Ovary (tissue), 9 donors: ENCODE measurements around the gene ARHGEF5. TPM values are rescaled to one million over a fixed set of nuclear protein-coding genes. Genes with fewer than 3 reads are reported as not detected.

Experiments used
- DNase-seq, 5 donors: peaks; one replicate each; pipeline ENCODE4 v3.0.0-alpha.2; 2019 to 2020
- H3K27ac ChIP-seq, 2 donors: fragments of 200-600 bp; one replicate each; pipeline versions ENCODE4 v1.5.1 to v1.8.0; 2019 to 2022
- H3K27me3 ChIP-seq: fragments of 200-600 bp; one replicate; pipeline ENCODE4 v1.8.0; 2022
- H3K36me3 ChIP-seq: fragments of 200-600 bp; sonication (generic); one replicate; pipeline ENCODE4 v1.5.1; 2019
- H3K4me1 ChIP-seq: one replicate; pipeline ENCODE4 v1.8.1; 2013; ENCODE audit warnings: mild to moderate bottlenecking, moderate library complexity; ENCODE audit not compliant: insufficient read depth
- H3K4me3 ChIP-seq: fragments of 200-600 bp; sonication (generic); one replicate; pipeline ENCODE4 v1.5.1; 2017
- H3K9me3 ChIP-seq, 2 donors: fragments of 200-600 bp in 1 of 2; sonication (generic) in 1 of 2; one replicate each; pipeline versions ENCODE4 v1.5.1 to v1.8.1; 2013 to 2019; ENCODE audit warnings: mild to moderate bottlenecking in 1 of 2, moderate library complexity in 1 of 2
- EP300 ChIP-seq: sonication (generic); formaldehyde crosslinking; IDR thresholded peaks from one replicate; pipeline ENCODE4 v1.6.1; 2017; ENCODE audit warnings: antibody characterized with exemption
- POLR2A ChIP-seq: fragments of 450-650 bp; IDR thresholded peaks from one replicate; pipeline ENCODE4 v1.6.1; 2017; ENCODE audit warnings: antibody characterized with exemption, mild to moderate bottlenecking, moderate library complexity
- WGBS, 3 donors: extraction: QIAGEN DNeasy Blood & Tissue Kit in 1 of 3; methylation state at CpG; one replicate each; pipeline versions ENCODE4 v1.1.5 to v1.1.7; 2013 to 2017; 5-methylcytosine and 5-hydroxymethylcytosine counted together
- intact Hi-C, 4 donors: fragments of 100-400 bp; cut with DNase I; formaldehyde crosslinking; loops; one replicate each; pipeline versions ENCODE4 v1.11.0 to v1.15.1; 2022 to 2023
- polyA plus RNA-seq, 2 donors: library from polyadenylated mRNA; stranded (reverse); fragments of 200-250 nt in 1 of 2; fragments of 350-450 nt in 1 of 2; fragmentation: Illumina TruSeq in 1 of 2; extraction: RNeasy Lipid Tissue Mini Kit (QIAGEN cat#74804) in 1 of 2; gene quantifications; one replicate each; pipeline ENCODE4 v1.2.3, GENCODE V29; 2013 to 2014
- total RNA-seq, 7 donors: library from RNA; depleted of rRNA in 2 of 7; stranded (reverse); fragments of >200 nt in 2 of 7; fragmentation: NEBNext Ultra II Directional in 3 of 7; extraction: Animal tissue kit (Norgen Biotek cat#: 25700) in 3 of 7; gene quantifications; one replicate each; pipeline versions ENCODE4 v1.1.0 to v1.2.4, GENCODE V29; 2016 to 2023
- TF ChIP-seq, protein P1 (sequence below), 3 donors: fragments of 450-650 bp in 2 of 3; fragments of 200-600 bp in 1 of 3; IDR thresholded peaks; one replicate each; pipeline versions ENCODE4 v1.5.1 to v1.8.0; 2016 to 2022; ENCODE audit warnings: antibody characterized with exemption in 3 of 3, mild to moderate bottlenecking in 1 of 3
- donor health status: DM: no; HTN: no; CAD: no; lungs with moderate emphysema.
- donor health status: DM: no; HTN: no; CAD: no.
- donor health status: Bipolar disorder and iron deficiency.
- donor health status: DM: yes; HTN: yes; CAD: no.
- donor health status: DM: no; HTN: no; CAD: no.
- donor health status: DM: yes; HTN: yes; CAD: no.

The ARHGEF5 gene
- total and polyA plus RNA-seq, 9 donors: 4.0 to 36.5 (median 10.4) TPM

DNA sequence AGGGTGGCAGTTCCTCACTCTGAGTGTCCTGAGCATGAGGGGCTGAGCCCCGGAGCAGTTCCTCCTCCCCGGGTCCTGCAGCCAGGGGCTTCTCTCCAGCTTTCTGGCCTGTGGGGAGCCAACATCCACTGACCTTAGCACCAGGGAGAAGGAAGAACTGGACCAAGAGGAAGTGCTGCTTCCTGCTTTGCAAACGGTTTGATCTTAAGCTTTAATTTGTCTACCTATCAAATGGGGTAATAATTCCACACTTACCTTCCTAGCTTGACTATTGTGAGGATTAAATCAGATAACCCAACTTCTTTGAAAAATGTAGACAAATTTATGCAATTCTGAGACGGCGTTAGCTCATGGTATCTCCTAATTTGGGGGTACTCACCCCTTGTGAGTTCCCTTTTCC lies 46.3 kb downstream of the ARHGEF5 start:
- Histone ChIP-seq H3K9me3 (no peaks in the 10 kb centered on the region), H3K4me1 (peaks cover 1% of the 10 kb centered on the region), H3K27me3 (no peaks in the 10 kb centered on the region), H3K36me3 (no peaks in the 10 kb centered on the region), H3K4me3 (no peak overlapping the region), H3K27ac (no peak overlapping the region)
- no peak for TF ChIP-seq POLR2A
- TF ChIP-seq, protein P1, sequence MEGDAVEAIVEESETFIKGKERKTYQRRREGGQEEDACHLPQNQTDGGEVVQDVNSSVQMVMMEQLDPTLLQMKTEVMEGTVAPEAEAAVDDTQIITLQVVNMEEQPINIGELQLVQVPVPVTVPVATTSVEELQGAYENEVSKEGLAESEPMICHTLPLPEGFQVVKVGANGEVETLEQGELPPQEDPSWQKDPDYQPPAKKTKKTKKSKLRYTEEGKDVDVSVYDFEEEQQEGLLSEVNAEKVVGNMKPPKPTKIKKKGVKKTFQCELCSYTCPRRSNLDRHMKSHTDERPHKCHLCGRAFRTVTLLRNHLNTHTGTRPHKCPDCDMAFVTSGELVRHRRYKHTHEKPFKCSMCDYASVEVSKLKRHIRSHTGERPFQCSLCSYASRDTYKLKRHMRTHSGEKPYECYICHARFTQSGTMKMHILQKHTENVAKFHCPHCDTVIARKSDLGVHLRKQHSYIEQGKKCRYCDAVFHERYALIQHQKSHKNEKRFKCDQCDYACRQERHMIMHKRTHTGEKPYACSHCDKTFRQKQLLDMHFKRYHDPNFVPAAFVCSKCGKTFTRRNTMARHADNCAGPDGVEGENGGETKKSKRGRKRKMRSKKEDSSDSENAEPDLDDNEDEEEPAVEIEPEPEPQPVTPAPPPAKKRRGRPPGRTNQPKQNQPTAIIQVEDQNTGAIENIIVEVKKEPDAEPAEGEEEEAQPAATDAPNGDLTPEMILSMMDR (IDR thresholded peaks at IDR 0.05): no peak
- TF ChIP-seq EP300: no peak
- WGBS, 3 donors: 74 to 83% (median 78%) methylated on average over 5 of the region's 5 CpGs
- no peak for DNase-seq
- intact Hi-C loops: no loop called here

DNA sequence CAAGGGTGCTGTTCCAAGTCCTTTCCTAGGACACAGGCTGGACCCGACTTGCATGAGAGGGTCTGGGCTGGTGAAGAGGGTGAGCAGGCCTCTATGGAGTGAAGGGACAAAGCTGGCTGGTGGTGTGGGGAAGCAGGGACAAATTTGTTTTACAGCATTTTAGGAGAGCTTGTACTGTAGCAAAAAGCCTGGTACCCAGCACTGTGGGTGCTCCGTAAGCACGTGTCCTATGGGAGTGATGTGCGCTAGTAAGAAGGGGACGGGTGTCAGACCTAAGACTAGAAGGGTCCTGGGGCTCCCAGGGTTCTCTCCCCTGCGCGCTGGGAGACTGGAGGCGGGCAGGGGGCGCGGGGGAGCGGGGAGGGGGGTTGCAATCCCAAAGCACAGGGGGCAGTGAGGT lies 47.9 kb downstream of the ARHGEF5 start:
- TF ChIP-seq EP300 (no peak), POLR2A (no peak)
- TF ChIP-seq, protein P1 (IDR thresholded peaks at IDR 0.05): no peak
- 91 to 92% (median 91%) methylated on average over 9 to 11 of the region's 11 CpGs for WGBS, 3 donors
- DNase-seq: no peak

DNA sequence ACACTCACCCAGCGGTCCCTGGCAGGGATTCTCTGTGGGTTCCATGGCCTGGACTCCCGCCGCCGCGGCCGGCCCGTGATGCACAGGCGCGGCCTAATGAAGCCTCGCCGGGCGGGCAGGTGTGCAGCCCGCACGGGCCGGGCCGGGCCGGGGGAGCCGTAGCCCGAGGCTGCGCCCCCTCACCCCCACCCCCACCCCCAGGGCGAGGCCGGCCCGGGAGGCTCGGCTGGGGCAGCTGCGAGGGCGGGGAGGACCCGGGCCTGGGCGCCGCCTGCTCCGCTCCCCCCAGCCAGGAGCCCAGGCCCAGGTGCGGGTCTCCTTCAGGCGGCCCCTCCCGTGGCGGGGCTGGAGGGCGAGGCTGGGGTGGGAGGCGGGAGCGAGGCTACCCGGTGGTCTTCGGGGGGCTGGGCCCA lies 48.5 kb downstream of the ARHGEF5 start, which contains the start of gene NOBOX:
Gene NOBOX (minus strand): TSS at position 45 of the 413 bp plus-strand sequence.
- Histone ChIP-seq H3K9me3 (no peaks in the 10 kb centered on the region), H3K36me3 (no peaks in the 10 kb centered on the region), H3K27me3 (no peaks in the 10 kb centered on the region), H3K27ac (no peak within 1 kb of the TSS), H3K4me1 (peaks cover 1% of the 10 kb centered on the region), H3K4me3 (no peak within 1 kb of the TSS)
- TF ChIP-seq EP300 (no peak), POLR2A (no peak)
- TF ChIP-seq, protein P1 (IDR thresholded peaks at IDR 0.05): no peak
- intact Hi-C loops: no loop called here
- DNase-seq: no peak
- 92 to 98% (median 93%) methylated on average over 18 to 39 of the region's 39 CpGs for WGBS, 3 donors

More for the DNA sequence above, 47.9 kb downstream of the ARHGEF5 start:
- intact Hi-C loops: no loop called here
- Histone ChIP-seq H3K9me3 (no peaks in the 10 kb centered on the region), H3K4me3 (no peak overlapping the region), H3K36me3 (no peaks in the 10 kb centered on the region), H3K4me1 (peaks cover 1% of the 10 kb centered on the region), H3K27ac (no peak overlapping the region), H3K27me3 (no peaks in the 10 kb centered on the region)

DNA sequence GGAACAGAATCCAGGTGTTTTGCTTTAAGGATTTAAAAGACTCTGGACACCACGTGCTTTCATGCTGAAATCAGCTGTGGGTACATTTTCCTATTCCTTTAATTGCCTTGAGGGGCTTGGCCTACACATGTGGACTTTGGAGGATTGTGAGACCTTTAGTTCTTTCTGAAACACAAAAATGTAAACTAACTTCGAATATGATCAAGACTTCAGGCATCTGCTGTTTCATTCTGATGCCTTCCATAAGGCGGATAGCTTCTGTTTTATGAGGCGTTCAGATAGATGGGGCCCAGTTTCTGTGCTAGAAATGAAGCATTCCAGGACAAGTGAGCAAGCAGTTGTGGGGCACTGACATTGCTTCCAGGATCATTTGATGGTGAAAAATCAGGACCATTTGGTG lies 49.7 kb downstream of the ARHGEF5 start:
- no peak overlapping the region for H3K4me3 ChIP-seq
- WGBS, 3 donors: 15 to 30% (median 18%) methylated on average over 4 of the region's 4 CpGs
- no peaks in the 10 kb centered on the region for H3K9me3 ChIP-seq
- H3K27ac ChIP-seq: no peak overlapping the region
- no peak for DNase-seq
- H3K27me3 ChIP-seq: no peaks in the 10 kb centered on the region
- intact Hi-C loops: no loop called here
- no peaks in the 10 kb centered on the region for H3K36me3 ChIP-seq
- peaks cover 1% of the 10 kb centered on the region for H3K4me1 ChIP-seq
- TF ChIP-seq EP300 (no peak), POLR2A (no peak)
- TF ChIP-seq, protein P1 (IDR thresholded peaks at IDR 0.05): no peak
